Activated CD4-positive, CD25-positive, alpha-beta regulatory T cell (primary cell): ENCODE measurements around the gene SYTL5.

Source experiments
- DNase-seq, 4 experiments: peaks; one replicate each; lab custom pipeline; 2025; lab: John Stamatoyannopoulos, UW

The SYTL5 gene

DNA sequence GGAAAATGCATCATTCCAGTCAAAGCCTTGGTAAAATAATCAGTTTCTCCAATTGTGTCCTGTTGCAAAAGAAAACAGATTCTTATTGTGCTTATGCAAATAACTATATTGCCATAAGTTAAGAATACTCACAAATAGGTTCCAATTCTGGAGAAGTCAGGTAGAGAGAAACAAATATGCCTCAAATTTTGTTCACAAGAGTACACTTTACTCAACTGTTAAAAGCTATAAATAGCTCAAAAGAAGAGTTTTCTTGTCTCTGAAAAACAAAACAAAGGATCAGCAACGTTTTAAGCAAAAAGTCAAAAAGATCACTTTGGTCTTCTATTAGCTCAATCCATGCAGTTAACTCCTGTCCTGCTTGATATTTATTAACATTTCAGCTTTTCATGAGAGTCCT lies 21.9 kb downstream of the SYTL5 start:
- DNase-seq = no peak

DNA sequence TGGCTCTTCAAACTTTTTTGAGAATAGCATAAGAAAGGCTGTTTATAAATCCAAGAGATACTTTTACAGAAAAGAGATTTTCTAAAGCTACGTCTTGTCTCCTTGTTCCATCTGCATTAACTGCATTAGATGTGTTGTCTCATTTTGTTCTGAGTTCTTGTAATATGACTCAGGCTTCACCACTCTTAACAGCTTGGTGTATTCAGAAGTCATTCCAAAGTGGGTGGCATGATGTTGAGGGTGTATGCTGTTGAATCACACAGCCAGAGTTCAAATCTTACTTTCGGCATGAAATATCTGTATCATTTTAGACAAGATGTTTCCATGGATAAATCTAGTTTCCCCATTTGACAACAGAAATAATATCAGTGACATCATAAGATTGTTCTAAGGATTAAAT lies 30.1 kb downstream of the SYTL5 start:
- DNase-seq = no peak

DNA sequence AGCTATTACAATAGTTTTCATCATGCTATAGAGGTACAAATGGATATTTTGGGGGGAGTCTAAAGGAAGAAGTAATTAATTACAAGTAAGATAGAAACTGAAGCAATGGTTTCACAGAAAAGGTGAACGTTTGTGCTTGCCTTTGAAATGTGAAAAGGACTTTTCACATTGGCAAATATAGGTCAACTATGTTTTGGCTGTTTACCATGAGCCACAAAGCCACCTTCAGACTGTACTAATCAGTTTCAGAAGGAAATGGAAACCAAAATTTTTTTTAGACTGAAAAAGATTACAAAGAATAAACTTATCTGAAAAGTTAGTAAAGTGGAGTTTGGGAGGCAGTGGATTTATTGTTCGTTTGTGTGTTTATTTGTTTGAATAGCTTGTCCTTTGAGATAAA lies 32.1 kb downstream of the SYTL5 start:
- DNase-seq = no peak

DNA sequence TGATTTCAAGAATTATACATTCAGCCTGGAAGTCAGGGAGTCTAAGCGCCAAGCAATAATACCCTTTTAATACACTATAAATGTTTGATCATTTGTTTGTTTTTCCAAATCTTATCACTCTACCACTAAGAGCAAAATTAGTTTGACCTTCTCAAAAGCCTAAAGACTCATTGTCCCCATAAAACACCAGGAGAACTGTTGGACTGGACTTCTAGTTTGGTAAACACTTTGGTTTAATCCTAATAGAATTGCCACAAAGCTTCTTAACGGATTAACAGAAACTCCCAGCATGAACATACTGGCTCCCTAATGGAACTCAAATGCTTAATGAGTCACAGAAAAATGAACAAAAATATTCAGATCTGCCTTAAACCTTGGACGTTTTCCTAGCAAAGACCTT lies 34.9 kb downstream of the SYTL5 start:
- no peak for DNase-seq

DNA sequence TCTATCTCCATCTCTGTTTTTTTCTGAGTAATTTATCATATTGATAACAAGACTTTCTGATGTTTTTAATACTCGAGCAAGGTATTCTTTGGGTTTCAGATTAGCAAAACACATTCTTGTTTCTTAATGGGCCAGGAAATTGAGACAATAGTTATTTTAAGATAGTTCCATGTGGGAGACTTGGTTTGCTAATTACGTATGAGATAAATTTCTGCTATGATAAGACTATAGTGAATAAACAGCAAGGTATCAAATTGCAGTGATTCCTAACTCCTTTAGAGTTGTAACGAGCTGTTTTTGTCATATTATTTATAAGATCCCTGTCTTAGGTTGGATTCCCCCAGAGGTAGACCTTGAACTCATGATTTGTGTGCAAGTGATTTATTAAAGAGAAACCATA lies 38.3 kb downstream of the SYTL5 start:
- no peak for DNase-seq

DNA sequence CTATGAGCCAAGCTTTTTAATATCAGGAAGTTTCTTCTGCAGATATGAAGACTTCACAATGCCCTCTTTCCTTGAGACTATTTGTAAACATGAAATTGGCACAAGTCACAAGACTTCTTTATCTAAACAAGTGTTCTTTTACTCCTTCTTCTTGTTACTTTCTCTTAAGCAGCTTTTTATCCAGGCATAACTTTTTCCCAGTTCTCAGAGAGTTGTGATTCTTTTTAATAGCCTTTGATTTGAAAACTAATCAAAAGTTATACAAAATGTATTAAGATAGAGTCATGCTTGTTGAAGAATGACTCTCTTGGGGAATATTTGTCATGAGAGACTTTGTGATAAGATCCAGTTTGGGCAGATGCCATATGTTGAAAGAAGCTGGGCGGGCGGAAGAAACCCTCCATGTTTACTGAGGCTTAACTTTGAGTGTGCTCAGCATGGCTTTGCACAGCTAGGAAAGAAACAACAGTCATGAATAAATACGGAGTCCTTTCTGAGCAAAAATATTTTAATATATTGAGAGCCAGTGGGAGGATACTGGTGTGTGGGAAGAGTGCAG lies 39.3 kb downstream of the SYTL5 start:
- DNase-seq = no peak

DNA sequence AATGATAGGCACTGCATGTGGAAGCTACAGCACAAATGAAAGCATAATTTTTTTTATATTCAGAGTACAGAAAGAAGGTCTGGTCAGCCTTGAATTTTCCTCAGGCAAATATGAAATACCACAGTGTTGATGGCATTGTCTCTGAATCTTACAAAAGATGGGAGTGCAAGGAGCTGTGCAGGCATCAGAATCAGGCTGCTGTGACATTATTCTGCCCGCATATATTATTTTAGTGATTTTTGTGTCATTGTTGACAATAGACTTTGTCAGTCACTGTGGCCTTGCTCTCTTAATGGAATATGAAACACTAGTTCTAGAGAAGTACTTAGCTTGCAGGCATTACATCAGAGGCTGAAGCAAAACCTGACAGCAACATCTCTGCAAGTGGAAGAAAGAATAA lies 42.5 kb downstream of the SYTL5 start:
- no peak for DNase-seq

DNA sequence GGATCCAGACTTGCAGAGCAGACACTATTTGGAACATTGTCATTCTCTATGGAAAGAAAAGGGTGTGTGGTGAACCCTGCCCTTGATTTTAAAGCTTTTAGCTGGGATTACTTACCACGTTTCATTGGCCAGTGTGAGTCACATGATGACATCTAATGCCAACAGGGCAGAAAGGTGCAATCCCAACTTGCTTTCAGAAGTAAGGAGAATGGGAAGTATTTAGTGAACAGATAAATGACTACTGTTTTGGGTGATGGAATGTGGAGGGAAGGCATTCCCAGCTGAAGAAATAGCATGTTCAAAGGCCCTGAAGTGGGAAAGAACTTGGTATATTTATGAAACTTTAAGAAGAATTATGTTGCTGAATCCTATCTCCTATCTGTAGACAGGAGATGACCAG lies 44.5 kb downstream of the SYTL5 start:
- DNase-seq = no peak

DNA sequence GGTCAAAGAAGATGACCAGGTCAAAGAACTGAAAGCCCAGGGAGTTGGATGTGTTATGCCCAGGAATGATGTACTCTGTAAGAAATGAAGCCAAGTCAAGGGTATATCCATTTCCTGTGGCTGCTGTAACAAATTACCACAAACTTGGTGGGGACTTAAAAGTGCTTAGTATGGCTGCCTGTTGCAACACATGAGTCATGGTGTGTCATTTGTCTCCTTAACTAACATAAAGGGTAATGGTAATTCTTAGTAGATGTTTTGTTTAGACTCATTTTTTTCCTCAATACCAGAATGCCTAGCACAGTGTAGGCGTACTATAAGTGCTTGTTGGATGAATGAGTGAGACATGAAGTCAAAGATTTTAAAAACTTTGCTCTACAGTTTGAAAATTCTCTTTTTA lies 45.7 kb downstream of the SYTL5 start:
- no peak for DNase-seq

DNA sequence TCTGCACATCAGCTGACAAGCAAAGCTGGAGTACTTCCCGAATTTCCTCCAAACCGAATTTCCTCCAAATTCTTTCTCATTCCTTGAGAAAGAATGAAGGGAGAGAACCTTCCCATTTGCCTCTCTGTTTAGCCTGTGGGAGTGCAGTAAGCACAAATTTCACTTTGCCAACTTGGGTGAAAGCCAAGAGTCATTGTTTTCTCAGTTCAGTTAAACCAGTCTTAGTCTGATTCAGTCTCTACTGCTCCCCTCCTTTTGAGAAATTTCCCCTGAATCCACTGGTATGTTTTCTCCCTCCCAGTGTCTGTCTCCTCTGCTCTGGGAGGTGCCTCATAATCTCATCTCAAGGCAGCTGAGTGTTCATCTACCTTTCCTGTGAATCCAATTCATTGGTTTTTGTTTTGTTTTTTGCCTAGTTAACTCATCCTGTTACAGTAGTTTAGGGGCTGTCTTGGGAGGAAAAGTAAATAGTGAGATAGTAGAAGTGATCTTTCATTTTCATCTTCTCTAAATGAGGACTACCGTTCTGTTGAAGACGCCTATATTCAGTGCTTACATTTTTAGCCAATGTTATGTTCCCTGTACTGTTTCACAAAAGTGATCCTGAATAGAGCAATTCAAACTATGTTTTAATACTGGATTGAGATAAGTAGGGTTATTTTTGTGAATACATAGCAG lies 49.0 kb downstream of the SYTL5 start:
- no peak for DNase-seq

DNA sequence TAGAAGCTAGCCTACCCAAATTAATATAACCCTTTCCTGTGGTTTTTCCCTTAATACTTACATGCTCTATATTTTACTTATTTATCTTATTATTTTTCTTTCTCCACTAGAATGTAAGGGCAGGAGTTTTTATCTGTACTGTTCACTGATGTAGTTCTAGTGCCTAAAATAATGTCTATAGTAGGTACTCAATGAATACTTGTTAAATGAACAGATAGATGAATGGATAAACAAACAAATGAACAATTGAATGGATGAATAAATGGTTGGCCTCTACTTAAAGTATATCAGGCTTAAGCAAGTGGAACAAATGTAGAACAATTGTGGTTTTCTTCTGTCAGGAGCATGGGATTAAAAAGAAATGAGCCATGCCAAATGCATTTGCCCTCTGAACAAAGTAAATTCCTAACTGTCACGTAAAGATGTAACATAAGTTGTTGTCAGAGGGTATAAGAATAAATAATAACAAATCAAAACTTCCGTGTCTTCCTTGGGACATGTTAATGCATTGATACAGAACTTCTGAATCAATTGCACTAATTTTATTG lies 54.1 kb downstream of the SYTL5 start:
- no peak for DNase-seq

DNA sequence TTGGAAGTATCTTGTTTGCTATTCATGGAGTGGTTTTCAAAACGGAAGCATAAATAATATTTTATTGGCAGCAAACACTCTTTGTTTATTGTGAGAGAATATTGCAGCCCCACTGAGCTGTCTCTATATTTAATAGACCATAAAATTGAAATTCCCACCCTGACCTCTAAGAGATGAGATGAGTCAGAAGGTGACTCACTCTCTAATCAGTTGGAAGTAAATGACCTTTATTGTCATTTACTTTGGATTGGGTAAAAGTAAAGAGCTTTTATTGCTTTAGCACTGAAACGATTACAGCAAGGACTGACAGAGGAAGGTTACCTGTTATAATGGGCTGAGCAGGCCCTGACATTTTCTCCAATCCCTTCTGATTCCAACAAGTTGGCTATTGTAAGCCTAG lies 55.0 kb downstream of the SYTL5 start:
- no peak for DNase-seq

DNA sequence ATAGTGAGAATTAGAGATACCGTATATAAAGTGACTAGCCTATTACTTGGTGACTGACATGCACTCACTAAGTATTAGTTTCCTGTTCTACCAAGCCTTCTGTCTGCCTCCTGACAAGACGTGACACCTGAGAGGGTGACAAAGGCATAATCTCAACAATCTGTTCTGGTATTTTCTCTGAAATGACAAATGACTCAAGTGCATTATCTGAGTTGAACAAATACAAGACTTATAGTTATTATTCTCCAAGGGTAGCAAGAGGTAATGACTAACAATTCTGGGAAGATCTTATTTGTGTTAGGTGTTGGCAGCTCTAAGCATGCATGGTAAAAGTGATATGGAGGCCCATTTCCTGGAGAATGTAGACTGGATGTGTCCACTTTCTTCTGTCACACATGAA lies 60.6 kb downstream of the SYTL5 start:
- no peak for DNase-seq

DNA sequence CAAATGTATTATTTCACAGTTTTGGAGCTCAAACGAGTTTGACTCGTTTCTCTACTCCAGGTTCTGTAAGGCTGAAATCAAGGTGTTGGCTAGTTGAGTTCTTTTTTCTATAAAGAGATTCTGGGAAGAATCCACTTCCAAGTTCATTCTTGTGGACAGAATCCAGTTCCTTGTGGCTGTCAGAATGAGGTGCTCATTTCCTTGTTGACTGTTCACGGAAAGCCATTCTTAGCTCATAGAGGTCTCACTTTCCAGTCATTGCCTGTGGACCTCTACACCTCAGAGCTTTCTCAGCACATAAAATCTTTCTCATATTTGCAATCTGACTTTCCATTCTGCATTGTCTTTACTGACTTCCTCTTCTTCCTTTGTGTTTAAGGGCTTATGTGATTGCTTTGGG lies 62.9 kb downstream of the SYTL5 start:
- DNase-seq = no peak

DNA sequence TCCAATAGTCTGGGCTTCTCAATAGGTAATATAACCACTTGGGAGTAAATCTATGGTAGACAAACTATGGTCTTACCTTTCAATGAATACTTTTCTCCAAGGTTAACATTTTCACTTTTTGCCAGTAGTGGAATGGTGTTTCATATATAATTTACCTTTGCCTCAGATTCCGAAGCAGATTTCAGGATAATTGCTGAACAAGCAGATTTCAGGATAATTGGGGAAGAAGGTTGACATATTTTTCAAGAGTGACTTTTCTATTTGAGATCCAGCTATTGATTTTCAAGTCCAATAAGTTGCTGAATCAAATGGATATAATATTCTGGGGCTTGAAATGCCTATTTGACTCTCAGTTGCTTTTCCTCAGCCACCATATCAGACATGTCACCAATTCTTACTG lies 63.6 kb downstream of the SYTL5 start:
- DNase-seq = no peak

DNA sequence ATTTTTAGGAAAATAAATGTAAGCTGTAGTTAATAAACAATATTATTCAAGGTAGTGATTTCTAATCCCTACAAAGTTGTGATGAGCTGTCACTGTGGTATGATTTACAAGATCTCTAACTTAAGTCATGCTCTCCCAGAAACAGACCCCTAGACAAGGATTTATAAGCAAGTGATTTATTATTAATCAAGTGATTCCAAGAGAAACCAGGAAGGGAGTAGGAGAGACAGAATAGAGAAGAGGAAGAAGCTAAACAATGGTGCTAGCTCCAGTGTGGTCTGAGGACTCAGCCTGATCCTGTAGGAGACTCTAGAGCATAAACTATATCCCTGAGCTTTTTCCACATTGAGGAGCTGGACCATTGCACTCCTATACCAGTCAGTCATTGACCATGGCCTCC lies 73.1 kb downstream of the SYTL5 start:
- no peak for DNase-seq

DNA sequence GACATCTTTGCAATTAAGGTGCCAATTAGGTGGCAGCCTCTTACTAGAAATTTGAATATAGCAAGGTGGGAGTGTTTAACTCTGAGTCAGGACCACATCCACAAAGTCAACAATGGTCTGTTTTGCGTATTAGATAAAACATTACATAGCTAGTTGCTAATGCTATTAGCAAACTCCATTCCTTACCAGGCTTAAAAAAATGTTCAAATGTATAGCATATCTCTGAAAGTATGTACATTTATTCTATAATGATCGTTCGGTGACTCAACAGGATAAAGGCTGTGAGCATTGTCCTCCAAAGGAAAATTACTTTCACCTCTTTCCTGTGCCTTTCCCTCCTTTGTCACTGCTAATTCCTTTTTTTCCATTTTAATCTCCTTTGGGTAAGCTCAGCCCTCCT lies 74.5 kb downstream of the SYTL5 start:
- DNase-seq = no peak

DNA sequence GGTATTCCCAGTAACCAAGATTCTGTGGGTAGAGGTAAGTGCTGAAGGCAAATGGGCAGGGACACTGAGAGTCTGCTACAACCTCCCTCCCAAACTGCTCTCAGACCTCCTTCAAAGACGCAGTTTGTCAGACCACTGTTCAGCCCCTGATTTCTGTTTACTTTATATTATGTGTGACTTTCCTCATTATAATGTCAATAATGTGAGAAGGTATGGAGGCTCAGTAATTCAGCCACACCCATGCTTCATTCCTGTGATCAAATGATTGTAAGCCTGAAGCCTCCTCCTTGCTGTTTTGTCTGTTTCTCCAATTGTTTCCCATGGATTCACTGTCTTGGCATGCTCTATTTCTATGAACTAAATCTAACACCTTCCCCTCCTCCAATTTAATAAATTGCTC lies 75.6 kb downstream of the SYTL5 start:
- no peak for DNase-seq

DNA sequence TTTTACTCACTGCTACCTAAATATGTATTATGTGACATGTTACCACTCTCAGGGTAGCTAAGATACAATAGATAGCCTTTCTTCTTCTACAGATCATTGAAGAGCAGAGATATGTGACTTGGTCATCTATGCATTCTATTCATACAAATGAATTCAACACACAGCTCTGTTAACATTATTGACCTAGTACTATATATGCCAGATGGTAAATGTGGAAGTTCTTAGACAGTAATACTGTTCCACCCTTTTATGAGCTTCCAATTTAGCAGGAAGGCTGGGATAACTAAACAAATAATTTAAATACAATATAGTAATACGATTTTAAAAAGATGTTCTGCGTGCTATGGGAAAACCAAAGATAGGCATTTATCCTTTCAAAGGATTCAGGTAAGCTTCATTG lies 76.0 kb downstream of the SYTL5 start:
- DNase-seq = no peak

DNA sequence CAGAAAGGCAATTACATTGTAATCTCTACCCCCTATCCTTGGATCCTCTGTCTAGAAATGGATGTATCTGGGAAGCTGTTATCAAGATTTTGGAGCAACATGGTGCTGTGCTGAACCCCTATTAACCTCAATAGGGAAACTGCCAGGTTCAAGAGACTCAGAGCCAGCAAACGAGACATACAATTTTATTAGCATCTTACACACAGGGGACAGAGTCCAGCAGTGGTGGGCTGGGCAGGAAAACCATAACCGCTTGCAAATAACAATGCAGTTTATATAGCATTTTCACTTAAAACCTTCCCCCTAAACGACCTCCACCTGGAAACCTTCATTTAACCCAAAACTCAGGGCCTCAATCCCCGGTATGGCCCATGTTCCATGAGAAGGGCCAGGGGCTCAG lies 79.5 kb downstream of the SYTL5 start:
- DNase-seq = no peak

DNA sequence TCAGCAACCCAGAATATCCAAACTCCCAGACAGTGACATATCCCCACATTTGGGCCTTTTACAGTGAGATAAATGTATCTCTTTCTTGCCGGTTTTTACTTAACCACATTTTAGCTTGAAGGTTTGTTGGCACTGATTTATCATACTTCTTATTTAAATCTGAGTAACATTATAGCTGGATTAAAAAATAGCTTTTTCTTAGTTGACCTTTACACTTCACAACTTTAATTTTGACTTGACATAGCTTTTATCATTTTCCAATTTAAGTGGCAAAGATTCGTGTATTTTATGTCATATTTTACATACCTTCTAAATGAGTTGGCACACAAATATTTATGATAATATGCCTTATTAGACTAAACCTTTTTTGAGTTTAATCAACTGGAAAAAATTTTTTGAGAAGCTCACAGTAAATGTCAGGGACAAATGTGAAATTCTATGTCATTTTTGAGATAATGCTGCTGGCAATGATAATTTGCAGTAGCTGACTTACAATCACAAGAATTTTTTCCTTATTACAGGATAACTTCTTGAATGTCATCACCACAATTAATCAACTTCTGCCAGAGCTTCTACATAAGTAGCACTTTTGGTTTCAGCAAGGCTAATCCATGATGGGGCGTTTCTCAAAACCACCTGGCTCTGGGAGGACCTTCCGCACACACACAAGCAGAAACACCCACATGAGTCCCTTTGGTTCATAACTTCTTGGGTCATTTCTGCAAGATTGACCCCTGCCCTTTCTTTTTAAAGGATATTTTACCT lies 80.3 kb downstream of the SYTL5 start:
- DNase-seq = no peak

DNA sequence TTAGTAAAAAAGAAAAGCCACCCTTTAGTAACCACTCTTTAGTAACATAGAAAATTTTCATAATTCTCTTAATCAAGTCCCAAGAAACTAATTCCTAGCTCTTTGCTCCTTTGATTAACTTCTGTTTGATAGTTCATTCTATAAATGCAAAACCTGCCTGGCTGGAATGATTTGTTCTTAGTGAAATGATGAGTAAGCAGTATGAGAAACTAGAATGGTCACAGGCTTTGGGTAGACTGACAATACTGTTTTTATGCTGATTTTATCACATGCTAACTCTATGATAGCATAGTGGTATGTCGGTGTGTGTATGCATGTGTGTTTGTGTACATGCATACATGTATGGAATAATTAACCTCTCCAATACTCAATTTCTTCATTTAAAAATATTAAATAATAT lies 81.2 kb downstream of the SYTL5 start:
- no peak for DNase-seq
